GM21619 (cell line): Measurements from ENCODE around the gene AZU1.
"Not testable (repeated sequence)": the region's sequence is repeated elsewhere in the genome, so short reads cannot be mapped to it uniquely, and the experiment has no call there.

Experiments used
- ATAC-seq: cut with Tn5 transposase; IDR thresholded peaks from one replicate; pipeline ENCODE4 v1.9.1; 2021; ENCODE audit not compliant: unreplicated experiment

AZU1 gene

GRCh38 chr19:824885-825284, 2.8 kb upstream of the AZU1 start:
- ATAC-seq = no peak

DNA sequence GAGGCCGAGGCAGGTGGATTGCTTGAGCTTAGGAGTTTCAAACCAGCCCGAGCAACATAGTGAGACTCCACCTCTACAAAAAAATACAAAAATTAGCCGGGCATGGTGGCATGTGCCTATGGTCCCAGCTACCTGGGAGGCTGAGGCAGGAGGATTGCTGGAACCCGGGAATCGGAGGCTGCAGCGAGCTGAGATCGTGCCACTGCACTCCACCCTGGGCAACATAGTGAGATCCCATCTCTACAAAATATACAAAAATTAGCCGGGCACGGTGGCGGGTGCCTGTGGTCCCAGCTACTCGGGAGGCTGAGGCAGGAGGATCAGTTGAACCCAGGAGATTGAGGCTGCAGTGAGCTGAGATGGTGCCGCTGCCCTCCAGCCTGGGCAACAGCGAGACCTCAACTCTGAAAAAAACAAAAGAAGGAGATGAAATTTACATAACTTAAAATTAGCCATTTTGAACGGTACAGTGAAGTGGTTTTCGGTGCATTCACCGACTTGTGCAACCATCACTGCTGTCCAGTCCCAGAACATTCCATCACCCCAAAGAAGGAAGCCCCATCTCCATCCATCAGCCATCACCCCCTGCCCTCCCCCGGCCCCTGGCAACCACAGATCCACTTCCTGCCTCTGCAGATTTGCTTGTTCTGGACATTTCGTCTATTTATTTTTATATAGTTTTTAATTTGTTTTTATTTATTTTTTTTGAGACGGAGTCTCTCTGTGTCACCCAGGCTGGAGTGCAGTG, 1.6 kb upstream of the AZU1 start:
- no peak for ATAC-seq

GRCh38 chr19:827314-827709, 325 bp upstream of the AZU1 start:
- ATAC-seq = no peak

- no peak for ATAC-seq
Observed at GRCh38 chr19:829129-829758, 1.6 kb downstream of the AZU1 start.

- ATAC-seq = no peak
Observed at GRCh38 chr19:831407-832369, 4.1 kb downstream of the AZU1 start.

- no peak for ATAC-seq
Observed at GRCh38 chr19:834216-834615, 6.6 kb downstream of the AZU1 start.

DNA sequence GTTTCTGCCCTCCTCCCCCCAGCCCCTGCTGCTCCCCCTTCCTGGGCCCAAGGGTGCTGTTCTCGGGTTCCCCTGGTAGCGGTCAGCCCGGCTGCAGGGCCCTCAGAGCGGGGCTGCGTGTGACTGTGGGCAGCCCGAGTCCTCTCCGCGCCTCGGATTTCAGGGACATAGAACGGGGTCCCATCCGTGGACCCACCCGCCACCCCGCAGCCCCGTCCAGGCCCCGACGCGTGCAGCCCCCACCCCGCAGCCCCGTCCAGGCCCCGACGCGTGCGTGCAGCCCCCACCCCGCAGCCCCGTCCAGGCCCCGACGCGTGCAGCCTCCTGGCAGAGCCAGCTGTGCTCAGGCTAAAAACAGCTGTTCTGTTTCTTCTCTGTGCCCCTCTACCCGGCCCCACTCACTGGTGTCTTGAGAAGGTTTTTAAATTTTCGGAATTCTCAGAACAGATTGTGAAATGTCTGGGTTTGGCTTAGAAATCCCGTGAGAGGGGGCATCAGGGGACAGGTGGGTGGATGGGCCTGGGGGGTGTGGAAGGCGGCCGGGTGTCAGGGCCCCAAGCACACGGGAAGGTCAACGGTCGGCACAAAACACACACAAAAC, 7.7 kb downstream of the AZU1 start:
- no peak for ATAC-seq

DNA sequence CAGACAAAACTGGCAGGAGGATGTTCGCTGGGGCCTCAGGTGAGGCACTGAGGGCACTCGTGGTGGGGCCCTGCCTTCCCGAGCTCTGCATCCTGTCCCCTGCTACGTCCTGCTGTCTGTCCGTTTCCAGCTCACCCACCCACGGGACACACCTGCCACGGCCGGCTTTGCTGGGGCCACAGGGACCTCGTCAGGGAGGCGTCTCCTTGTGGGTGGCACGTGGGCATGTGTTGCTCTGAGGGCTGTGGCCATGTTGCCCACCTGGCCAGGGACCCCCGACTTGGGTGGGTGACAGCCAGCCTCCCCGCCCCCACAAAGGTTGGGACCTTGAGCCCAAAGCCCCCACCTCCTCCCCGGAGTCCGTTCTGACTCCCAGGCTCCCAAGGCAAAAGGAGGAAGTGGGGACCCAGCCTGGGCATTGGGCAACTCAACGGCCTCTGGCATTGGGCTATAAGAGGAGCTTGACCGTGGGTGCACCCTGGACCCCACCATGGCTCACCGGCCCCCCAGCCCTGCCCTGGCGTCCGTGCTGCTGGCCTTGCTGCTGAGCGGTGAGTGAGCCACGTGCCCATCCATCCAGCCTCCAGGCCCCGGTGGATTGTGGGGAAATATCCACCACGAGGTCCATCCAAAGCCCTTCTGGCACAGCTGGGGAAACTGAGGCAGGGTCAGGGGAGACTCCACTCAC, 13.0 kb downstream of the AZU1 start, which contains the start of gene PRTN3:
TSS of gene PRTN3 (plus strand) at position 481 of the 688 bp plus-strand sequence. CDS start at position 491, 10 bp downstream.
- no peak for ATAC-seq

DNA sequence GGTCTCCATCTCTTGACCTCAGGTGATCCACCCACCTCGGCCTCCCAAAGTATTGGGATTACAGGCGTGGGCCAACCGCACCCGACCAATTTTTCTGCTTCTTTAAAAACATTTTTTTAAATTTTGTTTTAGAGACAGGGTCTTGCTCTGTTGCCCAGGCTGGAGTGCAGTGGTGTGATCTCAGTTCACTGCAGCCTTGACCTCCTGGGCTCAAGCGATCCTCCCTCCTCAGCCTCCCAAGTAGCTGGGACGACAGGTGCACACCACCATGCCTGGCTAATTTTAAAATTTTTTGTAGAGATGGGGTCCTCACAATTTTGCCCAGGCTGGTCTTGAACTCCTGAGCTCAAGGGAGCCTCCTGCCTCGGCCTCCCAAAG, 15.2 kb downstream of the AZU1 start:
- ATAC-seq = not testable (repeated sequence)

GRCh38 chr19:843180-843835, 15.7 kb downstream of the AZU1 start:
- no peak for ATAC-seq

GRCh38 chr19:843836-844545, 16.4 kb downstream of the AZU1 start:
- no peak for ATAC-seq

DNA sequence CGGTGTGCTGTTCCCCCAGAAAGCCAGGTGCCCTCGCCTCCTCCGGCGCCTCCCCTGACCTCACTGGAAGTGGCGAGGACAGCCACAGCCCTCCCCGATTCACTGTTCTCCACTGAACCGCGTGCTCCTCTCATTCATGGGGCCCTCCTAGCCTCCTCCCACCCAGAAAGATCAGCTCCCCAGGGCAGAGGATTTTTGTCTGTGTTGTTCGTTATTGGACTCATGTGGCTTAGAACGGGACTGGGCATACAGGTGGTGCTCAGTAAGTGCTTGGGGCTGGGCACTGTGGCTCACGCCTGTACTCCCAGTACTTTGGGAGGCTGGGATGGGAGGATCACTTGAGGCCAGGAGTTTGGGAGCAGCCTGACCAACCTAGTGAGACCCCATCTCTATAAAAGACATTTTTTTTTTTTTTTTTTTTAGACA, 16.9 kb downstream of the AZU1 start:
- ATAC-seq = no peak

DNA sequence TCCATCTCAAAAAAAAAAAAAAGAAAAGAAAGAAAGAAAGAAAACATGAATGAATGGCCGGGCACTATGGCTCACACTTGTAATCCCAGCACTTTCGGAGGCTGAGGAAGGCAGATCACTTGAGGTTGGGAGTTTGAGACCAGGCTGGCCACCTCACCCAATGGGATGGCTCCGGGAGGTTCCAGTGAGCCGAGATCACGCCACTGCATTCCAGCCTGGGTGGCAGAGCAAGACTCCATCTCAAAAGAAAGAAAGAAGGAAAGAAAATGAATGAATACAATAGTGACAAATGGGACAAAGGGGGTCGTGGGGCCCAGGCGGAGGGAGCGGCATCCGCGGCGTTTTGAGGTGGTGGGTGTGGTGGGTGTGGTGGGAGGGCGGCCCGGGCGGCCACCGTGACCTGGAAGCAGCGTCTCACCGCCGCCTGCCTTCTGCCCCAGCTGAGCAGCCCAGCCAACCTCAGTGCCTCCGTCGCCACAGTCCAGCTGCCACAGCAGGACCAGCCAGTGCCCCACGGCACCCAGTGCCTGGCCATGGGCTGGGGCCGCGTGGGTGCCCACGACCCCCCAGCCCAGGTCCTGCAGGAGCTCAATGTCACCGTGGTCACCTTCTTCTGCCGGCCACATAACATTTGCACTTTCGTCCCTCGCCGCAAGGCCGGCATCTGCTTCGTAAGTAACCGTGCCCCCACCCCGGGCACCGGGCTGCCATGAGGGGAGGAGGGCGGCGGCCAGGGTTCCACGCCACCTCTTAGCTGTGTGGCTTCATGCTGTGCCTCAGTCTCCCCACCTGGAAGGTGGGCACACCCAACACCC, 18.3 kb downstream of the AZU1 start:
- no peak for ATAC-seq

- no peak for ATAC-seq
Observed at GRCh38 chr19:848386-848921, 20.8 kb downstream of the AZU1 start.

DNA sequence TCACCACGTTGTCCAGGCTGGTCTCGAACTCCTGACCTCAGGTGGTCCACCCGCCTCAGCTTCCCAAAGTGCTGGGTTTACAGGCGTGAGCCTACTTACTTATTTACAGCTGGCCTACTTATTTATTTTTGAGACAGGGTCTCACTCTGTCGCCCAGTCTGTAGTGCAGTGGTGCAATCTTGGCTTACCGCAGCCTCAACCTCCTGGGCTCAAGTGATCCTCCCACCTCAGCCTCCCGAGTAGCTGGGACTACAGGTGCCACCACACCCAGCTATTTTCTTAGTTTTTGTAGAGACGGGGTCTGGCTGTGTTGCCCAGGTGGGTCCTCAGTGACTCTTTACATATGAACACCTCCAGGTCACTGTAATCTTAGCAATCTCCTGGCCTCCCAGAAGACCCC, 21.6 kb downstream of the AZU1 start:
- ATAC-seq = not testable (repeated sequence)

DNA sequence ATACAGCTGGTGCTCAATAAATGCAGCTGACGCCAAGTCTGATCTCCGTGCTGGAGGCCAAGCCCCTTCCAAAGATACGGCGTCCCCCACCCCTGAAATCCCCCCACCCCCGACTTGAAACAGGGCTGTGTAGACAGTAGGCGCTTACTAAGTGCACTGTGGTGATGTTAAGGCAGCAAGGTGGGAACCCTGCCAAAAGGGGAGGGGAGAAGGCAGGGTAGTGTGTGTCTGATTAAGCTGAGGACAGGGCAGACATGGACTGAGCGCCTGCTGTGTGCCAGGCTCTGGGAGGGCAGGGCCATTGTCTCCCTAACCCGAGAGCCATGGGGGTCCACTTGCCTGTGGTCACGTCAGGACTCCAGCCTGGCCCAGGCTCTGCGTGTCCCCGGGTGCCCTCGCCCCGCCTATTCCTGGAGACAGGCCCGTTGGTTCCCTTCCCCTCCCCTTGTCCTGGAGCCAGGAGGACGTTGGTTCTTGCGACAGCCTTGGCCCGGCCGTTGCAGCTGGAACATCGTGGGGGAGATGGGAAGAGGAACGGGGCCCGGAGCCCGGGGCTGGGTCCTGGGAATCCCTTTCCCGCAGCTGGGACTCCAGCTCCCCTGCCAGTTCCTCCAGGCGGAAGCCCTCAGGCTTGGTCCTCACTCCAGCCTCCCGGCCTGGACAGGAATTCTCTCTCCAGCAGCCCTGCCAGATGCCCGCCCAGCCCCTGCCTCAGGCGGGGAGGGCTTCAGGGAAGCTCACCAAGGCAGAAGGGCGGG, 22.8 kb downstream of the AZU1 start:
- no peak for ATAC-seq

- ATAC-seq = no peak
Observed at GRCh38 chr19:850979-851335, 23.3 kb downstream of the AZU1 start.
